NB4 (cell line): Measurements from ENCODE around the gene STXBP1.

ENCODE experiments used
- POLR2A ChIP-seq: IDR thresholded peaks from 2 replicates; pipeline ENCODE4 v1.6.1; 2011; ENCODE audit warnings: mild to moderate bottlenecking; ENCODE audit not compliant: insufficient read length; ENCODE audit errors: extremely low read depth
- TF ChIP-seq, protein P1 (sequence below): IDR thresholded peaks from one replicate; pipeline ENCODE4 v1.5.1; 2012; ENCODE audit warnings: low read depth, low read length
- TF ChIP-seq, protein P2 (sequence below): IDR thresholded peaks from 2 replicates; pipeline ENCODE4 v1.6.1; 2011; ENCODE audit warnings: low read depth, low read length

DNA sequence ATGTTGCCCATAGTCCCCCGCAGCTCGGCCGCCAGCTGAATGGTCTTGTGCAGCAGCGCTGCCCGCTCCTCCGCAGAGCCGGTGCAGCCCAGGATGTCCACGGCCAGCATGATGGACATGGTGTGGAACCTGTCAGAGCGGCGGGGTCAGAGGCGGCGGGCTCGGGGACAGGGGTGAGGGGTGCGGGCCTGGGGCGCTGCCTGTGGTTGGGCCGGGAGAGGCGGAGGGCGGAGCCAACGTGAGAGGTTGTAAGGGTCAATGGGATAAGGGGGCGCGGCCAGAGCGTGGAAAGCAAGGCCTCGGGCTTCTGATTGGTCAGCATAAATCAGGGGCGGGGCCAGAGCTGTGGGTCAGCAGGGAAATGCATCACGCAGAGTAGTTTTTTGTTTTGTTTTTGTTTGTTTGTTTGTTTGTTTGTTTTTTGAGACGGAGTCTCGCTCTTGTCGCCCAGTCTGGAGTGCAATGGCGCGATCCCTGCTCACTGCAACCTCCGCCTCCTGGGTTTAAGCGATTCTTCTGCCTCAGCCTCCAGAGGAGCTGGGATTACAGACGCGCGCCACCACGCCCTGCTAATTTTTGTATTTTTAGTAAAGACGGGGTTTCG, 129.9 kb downstream of the STXBP1 start:
- no peak for TF ChIP-seq POLR2A
- TF ChIP-seq, protein P1, sequence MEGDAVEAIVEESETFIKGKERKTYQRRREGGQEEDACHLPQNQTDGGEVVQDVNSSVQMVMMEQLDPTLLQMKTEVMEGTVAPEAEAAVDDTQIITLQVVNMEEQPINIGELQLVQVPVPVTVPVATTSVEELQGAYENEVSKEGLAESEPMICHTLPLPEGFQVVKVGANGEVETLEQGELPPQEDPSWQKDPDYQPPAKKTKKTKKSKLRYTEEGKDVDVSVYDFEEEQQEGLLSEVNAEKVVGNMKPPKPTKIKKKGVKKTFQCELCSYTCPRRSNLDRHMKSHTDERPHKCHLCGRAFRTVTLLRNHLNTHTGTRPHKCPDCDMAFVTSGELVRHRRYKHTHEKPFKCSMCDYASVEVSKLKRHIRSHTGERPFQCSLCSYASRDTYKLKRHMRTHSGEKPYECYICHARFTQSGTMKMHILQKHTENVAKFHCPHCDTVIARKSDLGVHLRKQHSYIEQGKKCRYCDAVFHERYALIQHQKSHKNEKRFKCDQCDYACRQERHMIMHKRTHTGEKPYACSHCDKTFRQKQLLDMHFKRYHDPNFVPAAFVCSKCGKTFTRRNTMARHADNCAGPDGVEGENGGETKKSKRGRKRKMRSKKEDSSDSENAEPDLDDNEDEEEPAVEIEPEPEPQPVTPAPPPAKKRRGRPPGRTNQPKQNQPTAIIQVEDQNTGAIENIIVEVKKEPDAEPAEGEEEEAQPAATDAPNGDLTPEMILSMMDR = no peak
- TF ChIP-seq, protein P2, sequence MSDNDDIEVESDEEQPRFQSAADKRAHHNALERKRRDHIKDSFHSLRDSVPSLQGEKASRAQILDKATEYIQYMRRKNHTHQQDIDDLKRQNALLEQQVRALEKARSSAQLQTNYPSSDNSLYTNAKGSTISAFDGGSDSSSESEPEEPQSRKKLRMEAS = no peak
